ENCODE results near the gene RIC8B.

The RIC8B gene

GRCh38 chr12:106894774-106895173 lies 120.3 kb downstream of the RIC8B start:
- no peak overlapping the region for H3K9ac ChIP-seq (ENCODE audit: low read depth, low read length, poor library complexity)
- no peak overlapping the region for H3K4me3 ChIP-seq (ENCODE audit: low read length in 2 of 2)
- no peaks in the 10 kb centered on the region for H3K79me1 ChIP-seq (ENCODE audit: low read depth, low read length)
- no peak overlapping the region for H4K91ac ChIP-seq (ENCODE audit: low read depth, low read length, poor library complexity)
- peaks cover 2 to 21% of the 10 kb centered on the region in 2 donors for H3K4me1 ChIP-seq (ENCODE audit: control insufficient read depth in 2 of 2, insufficient read depth in 1 of 2, low read depth in 1 of 2, low read length in 2 of 2)
- H3K4ac ChIP-seq (ENCODE audit: low read length) = no peak overlapping the region
- H2BK5ac ChIP-seq (ENCODE audit: low read length) = no peak overlapping the region
- H2AFZ ChIP-seq (ENCODE audit: low read length) = no peak overlapping the region
- H3K27me3 ChIP-seq (ENCODE audit: control insufficient read depth in 3 of 3, insufficient read depth in 3 of 3, low read depth in 1 of 3, low read length in 3 of 3) = no peaks in the 10 kb centered on the region
- no peak overlapping the region for H2AK5ac ChIP-seq (ENCODE audit: low read depth, low read length)
- no peak overlapping the region for H3K4me2 ChIP-seq (ENCODE audit: insufficient read depth, low read length, poor library complexity, severe bottlenecking)
- no peak overlapping the region for H4K8ac ChIP-seq (ENCODE audit: low read depth, low read length)
- H2BK15ac ChIP-seq (ENCODE audit: low read length) = no peak overlapping the region
- no peak overlapping the region for H2BK12ac ChIP-seq (ENCODE audit: low read length)
- no peak overlapping the region for H3K18ac ChIP-seq (ENCODE audit: low read length)
- H3K36me3 ChIP-seq (replicated peaks in 1 of 2; ENCODE audit: control insufficient read depth in 2 of 2, insufficient read depth in 2 of 2, low read length in 2 of 2) = peaks cover 0 to 7% of the 10 kb centered on the region in 2 donors
- H2BK120ac ChIP-seq (ENCODE audit: low read depth, low read length) = no peak overlapping the region
- DNase-seq (ENCODE audit: low spot score) = no peak
- WGBS, 2 donors (ENCODE audit: extremely low coverage in 2 of 2, insufficient read length in 2 of 2, insufficient replicate concordance in 1 of 2) = no CpG with 5 or more reads among the region's 1 CpG
- no peaks in the 10 kb centered on the region for H3K9me3 ChIP-seq (replicated peaks in 1 of 2; ENCODE audit: control insufficient read depth in 2 of 2, insufficient read depth in 1 of 2, low read depth in 1 of 2, low read length in 2 of 2)
- no peak overlapping the region for H3K27ac ChIP-seq (replicated peaks; ENCODE audit: low read length)
- H3K14ac ChIP-seq (ENCODE audit: low read length) = no peak overlapping the region
- H3K23ac ChIP-seq (ENCODE audit: low read depth, low read length, poor library complexity) = no peak overlapping the region

- Histone ChIP-seq H3K9me3 (replicated peaks in 1 of 2; ENCODE audit: control insufficient read depth in 2 of 2, insufficient read depth in 1 of 2, low read depth in 1 of 2, low read length in 2 of 2) (no peaks in the 10 kb centered on the region), H2BK15ac (ENCODE audit: low read length) (no peak overlapping the region), H2BK5ac (ENCODE audit: low read length) (no peak overlapping the region), H3K27me3 (ENCODE audit: control insufficient read depth in 3 of 3, insufficient read depth in 3 of 3, low read depth in 1 of 3, low read length in 3 of 3) (no peaks in the 10 kb centered on the region), H2AK5ac (ENCODE audit: low read depth, low read length) (no peak overlapping the region), H3K14ac (ENCODE audit: low read length) (no peak overlapping the region), H3K36me3 (replicated peaks in 1 of 2; ENCODE audit: control insufficient read depth in 2 of 2, insufficient read depth in 2 of 2, low read length in 2 of 2) (no peaks in the 10 kb centered on the region), H3K27ac (replicated peaks; ENCODE audit: low read length) (no peak overlapping the region), H3K4ac (ENCODE audit: low read length) (no peak overlapping the region), H2AFZ (ENCODE audit: low read length) (no peak overlapping the region), H4K8ac (ENCODE audit: low read depth, low read length) (no peak overlapping the region), H3K23ac (ENCODE audit: low read depth, low read length, poor library complexity) (no peak overlapping the region), H4K91ac (ENCODE audit: low read depth, low read length, poor library complexity) (no peak overlapping the region), H3K4me2 (ENCODE audit: insufficient read depth, low read length, poor library complexity, severe bottlenecking) (no peak overlapping the region), H3K9ac (ENCODE audit: low read depth, low read length, poor library complexity) (no peak overlapping the region), H3K18ac (ENCODE audit: low read length) (no peak overlapping the region), H2BK120ac (ENCODE audit: low read depth, low read length) (no peak overlapping the region), H2BK12ac (ENCODE audit: low read length) (no peak overlapping the region), H3K4me3 (ENCODE audit: low read length in 2 of 2) (no peak overlapping the region), H3K4me1 (ENCODE audit: control insufficient read depth in 2 of 2, insufficient read depth in 1 of 2, low read depth in 1 of 2, low read length in 2 of 2) (peaks cover 4 to 21% of the 10 kb centered on the region in 2 donors), H3K79me1 (ENCODE audit: low read depth, low read length) (no peaks in the 10 kb centered on the region)
- DNase-seq (ENCODE audit: low spot score) = no peak
Measured at GRCh38 chr12:106896603-106897002, 122.1 kb downstream of the RIC8B start.

- Histone ChIP-seq H2BK5ac (ENCODE audit: low read length) (no peak overlapping the region), H3K23ac (ENCODE audit: low read depth, low read length, poor library complexity) (no peak overlapping the region), H2BK15ac (ENCODE audit: low read length) (no peak overlapping the region), H4K91ac (ENCODE audit: low read depth, low read length, poor library complexity) (no peak overlapping the region), H3K14ac (ENCODE audit: low read length) (no peak overlapping the region), H3K9ac (ENCODE audit: low read depth, low read length, poor library complexity) (no peak overlapping the region), H2BK120ac (ENCODE audit: low read depth, low read length) (no peak overlapping the region), H3K4me2 (ENCODE audit: insufficient read depth, low read length, poor library complexity, severe bottlenecking) (no peak overlapping the region), H3K79me1 (ENCODE audit: low read depth, low read length) (no peaks in the 10 kb centered on the region), H3K27ac (replicated peaks; ENCODE audit: low read length) (no peak overlapping the region), H4K8ac (ENCODE audit: low read depth, low read length) (no peak overlapping the region), H2BK12ac (ENCODE audit: low read length) (no peak overlapping the region), H3K27me3 (ENCODE audit: control insufficient read depth in 3 of 3, insufficient read depth in 3 of 3, low read depth in 1 of 3, low read length in 3 of 3) (no peaks in the 10 kb centered on the region), H3K9me3 (replicated peaks in 1 of 2; ENCODE audit: control insufficient read depth in 2 of 2, insufficient read depth in 1 of 2, low read depth in 1 of 2, low read length in 2 of 2) (no peaks in the 10 kb centered on the region), H2AK5ac (ENCODE audit: low read depth, low read length) (no peak overlapping the region), H2AFZ (ENCODE audit: low read length) (no peak overlapping the region), H3K4me1 (ENCODE audit: control insufficient read depth in 2 of 2, insufficient read depth in 1 of 2, low read depth in 1 of 2, low read length in 2 of 2) (peaks cover 4 to 21% of the 10 kb centered on the region in 2 donors), H3K4me3 (ENCODE audit: low read length in 2 of 2) (no peak overlapping the region), H3K36me3 (replicated peaks in 1 of 2; ENCODE audit: control insufficient read depth in 2 of 2, insufficient read depth in 2 of 2, low read length in 2 of 2) (no peaks in the 10 kb centered on the region), H3K18ac (ENCODE audit: low read length) (no peak overlapping the region), H3K4ac (ENCODE audit: low read length) (no peak overlapping the region)
- DNase-seq (ENCODE audit: low spot score) = no peak
- no CpG with 5 or more reads among the region's 6 CpGs for WGBS, 2 donors (ENCODE audit: extremely low coverage in 2 of 2, insufficient read length in 2 of 2, insufficient replicate concordance in 1 of 2)
Measured at GRCh38 chr12:106897082-106897481, 122.6 kb downstream of the RIC8B start.

- no peak overlapping the region for H3K14ac ChIP-seq (ENCODE audit: low read length)
- no peak overlapping the region for H3K27ac ChIP-seq (replicated peaks; ENCODE audit: low read length)
- H3K23ac ChIP-seq (ENCODE audit: low read depth, low read length, poor library complexity) = no peak overlapping the region
- no peaks in the 10 kb centered on the region for H3K9me3 ChIP-seq (replicated peaks in 1 of 2; ENCODE audit: control insufficient read depth in 2 of 2, insufficient read depth in 1 of 2, low read depth in 1 of 2, low read length in 2 of 2)
- no peak overlapping the region for H2BK15ac ChIP-seq (ENCODE audit: low read length)
- no peak overlapping the region for H2BK12ac ChIP-seq (ENCODE audit: low read length)
- H2AK5ac ChIP-seq (ENCODE audit: low read depth, low read length) = no peak overlapping the region
- no peak overlapping the region for H2BK5ac ChIP-seq (ENCODE audit: low read length)
- H4K8ac ChIP-seq (ENCODE audit: low read depth, low read length) = no peak overlapping the region
- no peak overlapping the region for H4K91ac ChIP-seq (ENCODE audit: low read depth, low read length, poor library complexity)
- DNase-seq (ENCODE audit: low spot score) = no peak
- H3K4me1 ChIP-seq (ENCODE audit: control insufficient read depth in 2 of 2, insufficient read depth in 1 of 2, low read depth in 1 of 2, low read length in 2 of 2) = peaks cover 7 to 23% of the 10 kb centered on the region in 2 donors
- no peak overlapping the region for H2BK120ac ChIP-seq (ENCODE audit: low read depth, low read length)
- H3K18ac ChIP-seq (ENCODE audit: low read length) = no peak overlapping the region
- H3K79me1 ChIP-seq (ENCODE audit: low read depth, low read length) = no peaks in the 10 kb centered on the region
- no peak overlapping the region for H3K4me2 ChIP-seq (ENCODE audit: insufficient read depth, low read length, poor library complexity, severe bottlenecking)
- peaks cover 0 to 2% (median 0%) of the 10 kb centered on the region in 3 experiments for H3K27me3 ChIP-seq (ENCODE audit: control insufficient read depth in 3 of 3, insufficient read depth in 3 of 3, low read depth in 1 of 3, low read length in 3 of 3)
- H2AFZ ChIP-seq (ENCODE audit: low read length) = peak overlapping the region; percentile 86
- no peaks in the 10 kb centered on the region for H3K36me3 ChIP-seq (replicated peaks in 1 of 2; ENCODE audit: control insufficient read depth in 2 of 2, insufficient read depth in 2 of 2, low read length in 2 of 2)
- WGBS, 2 donors (ENCODE audit: extremely low coverage in 2 of 2, insufficient read length in 2 of 2, insufficient replicate concordance in 1 of 2) = no CpG with 5 or more reads among the region's 13 CpGs
- H3K4me3 ChIP-seq (ENCODE audit: low read length in 2 of 2) = no peak overlapping the region
- H3K9ac ChIP-seq (ENCODE audit: low read depth, low read length, poor library complexity) = no peak overlapping the region
- H3K4ac ChIP-seq (ENCODE audit: low read length) = no peak overlapping the region
Measured at GRCh38 chr12:106897981-106898901, 123.8 kb downstream of the RIC8B start.
